Measurements from ENCODE around the gene ETV1. TPM values are rescaled to one million over a fixed set of nuclear protein-coding genes. Genes with fewer than 3 reads are reported as not detected.

ETV1 gene
- total RNA-seq (2014; rRNA removed; shearing (Covaris generic); ENCODE audit: low replicate concordance): not detected in 2 replicates

DNA sequence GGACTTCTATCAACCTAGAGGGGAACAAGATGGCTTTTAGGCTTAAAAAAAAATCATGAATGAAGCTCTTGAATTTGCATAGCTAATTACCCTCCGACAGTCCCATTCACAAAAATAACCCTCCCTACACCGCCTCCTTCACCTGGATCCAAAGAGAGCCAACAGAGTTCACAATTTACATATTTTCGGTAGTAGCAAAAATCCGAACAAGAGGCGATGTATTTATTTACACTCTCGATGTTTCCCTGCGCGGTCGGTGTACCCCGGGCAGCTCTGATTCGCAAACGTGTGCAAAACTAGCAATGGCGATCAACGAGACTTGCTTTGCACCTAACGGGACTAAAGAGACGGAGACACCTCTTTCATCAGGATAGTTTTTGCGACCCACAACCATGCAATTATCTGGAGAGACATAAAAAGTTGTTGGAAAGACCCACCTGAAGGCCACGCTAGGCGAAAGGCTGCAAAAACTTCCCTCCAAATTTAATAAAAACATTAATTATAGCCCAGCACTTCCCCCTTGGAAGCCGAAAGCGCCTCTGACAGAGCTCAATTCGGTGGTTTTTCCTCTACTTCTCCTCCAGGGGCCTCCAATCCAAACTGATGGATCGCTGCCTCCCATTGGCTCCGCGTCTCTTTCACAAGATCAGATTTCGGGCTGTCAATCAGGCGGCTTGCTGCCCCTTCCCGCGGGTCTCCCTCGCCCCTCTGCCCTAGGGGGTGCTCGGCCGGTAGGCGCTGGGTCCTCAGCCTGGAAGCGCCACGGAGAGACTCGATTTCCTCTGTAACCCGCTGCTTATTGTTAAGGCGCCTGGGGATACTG lies at the start of gene ETV1:
Gene ETV1, minus strand, starts transcription at position 541 of the 823 bp plus-strand sequence. CDS start 614 bp downstream, outside the sequence.
- Histone ChIP-seq H2AFZ (ENCODE audit: low read length) (no peak within 1 kb of the TSS), H3K9ac (ENCODE audit: low read length) (no peak within 1 kb of the TSS), H3K36me3 (ENCODE audit: insufficient read depth, low read length) (no peaks in the 10 kb centered on the region), H3K27ac (ENCODE audit: low read length) (no peak within 1 kb of the TSS), H3K4me3 (ENCODE audit: low read length) (no peak within 1 kb of the TSS), H3K9me3 (ENCODE audit: low read length) (no peaks in the 10 kb centered on the region), H4K20me1 (ENCODE audit: insufficient read depth, low read depth, low read length) (no peaks in the 10 kb centered on the region), H3K9me2 (replicated peaks; ENCODE audit: insufficient read depth, low read length) (no peaks in the 10 kb centered on the region), H3K4me2 (ENCODE audit: low read depth, low read length, poor library complexity, severe bottlenecking) (no peak within 1 kb of the TSS), H3K4me1 (ENCODE audit: low read length) (0 out of 2 replicates have a peak, but pooled peaks cover 2% of the 10 kb centered on the region), H3K79me2 (ENCODE audit: low read length) (no peaks in the 10 kb centered on the region), H3K27me3 (ENCODE audit: low read length) (no peaks in the 10 kb centered on the region)
- DNase-seq: no peak

GRCh38 chr7:14024406-14024805 lies 34.9 kb upstream of the ETV1 start:
- Histone ChIP-seq H3K9me2 (replicated peaks; ENCODE audit: insufficient read depth, low read length) (no peaks in the 10 kb centered on the region), H3K4me3 (ENCODE audit: low read length) (no peak overlapping the region), H3K79me2 (ENCODE audit: low read length) (no peaks in the 10 kb centered on the region), H3K9me3 (ENCODE audit: low read length) (no peaks in the 10 kb centered on the region), H3K27ac (ENCODE audit: low read length) (no peak overlapping the region), H4K20me1 (ENCODE audit: insufficient read depth, low read depth, low read length) (no peaks in the 10 kb centered on the region), H2AFZ (ENCODE audit: low read length) (no peak overlapping the region), H3K27me3 (ENCODE audit: low read length) (no peaks in the 10 kb centered on the region), H3K4me1 (ENCODE audit: low read length) (no peaks in the 10 kb centered on the region), H3K36me3 (ENCODE audit: insufficient read depth, low read length) (no peaks in the 10 kb centered on the region), H3K9ac (ENCODE audit: low read length) (no peak overlapping the region), H3K4me2 (ENCODE audit: low read depth, low read length, poor library complexity, severe bottlenecking) (no peak overlapping the region)
- DNase-seq: no peak

- no peaks in the 10 kb centered on the region for H3K4me1 ChIP-seq (ENCODE audit: low read length)
- H3K36me3 ChIP-seq (ENCODE audit: insufficient read depth, low read length): no peaks in the 10 kb centered on the region
- no peak for DNase-seq
- no peaks in the 10 kb centered on the region for H3K27me3 ChIP-seq (ENCODE audit: low read length)
- H4K20me1 ChIP-seq (ENCODE audit: insufficient read depth, low read depth, low read length): no peaks in the 10 kb centered on the region
- H3K27ac ChIP-seq (ENCODE audit: low read length): no peak overlapping the region
- no peaks in the 10 kb centered on the region for H3K9me2 ChIP-seq (replicated peaks; ENCODE audit: insufficient read depth, low read length)
- H3K9me3 ChIP-seq (ENCODE audit: low read length): no peaks in the 10 kb centered on the region
- no peak overlapping the region for H3K4me3 ChIP-seq (ENCODE audit: low read length)
- H3K9ac ChIP-seq (ENCODE audit: low read length): no peak overlapping the region
- H2AFZ ChIP-seq (ENCODE audit: low read length): no peak overlapping the region
- H3K79me2 ChIP-seq (ENCODE audit: low read length): no peaks in the 10 kb centered on the region
- no peak overlapping the region for H3K4me2 ChIP-seq (ENCODE audit: low read depth, low read length, poor library complexity, severe bottlenecking)
Observed at GRCh38 chr7:14023838-14024237, 34.4 kb upstream of the ETV1 start.

GRCh38 chr7:14023342-14023741 lies 33.9 kb upstream of the ETV1 start:
- Histone ChIP-seq H3K4me3 (ENCODE audit: low read length) (no peak overlapping the region), H3K27ac (ENCODE audit: low read length) (no peak overlapping the region), H3K9me2 (replicated peaks; ENCODE audit: insufficient read depth, low read length) (no peaks in the 10 kb centered on the region), H3K9ac (ENCODE audit: low read length) (no peak overlapping the region), H4K20me1 (ENCODE audit: insufficient read depth, low read depth, low read length) (no peaks in the 10 kb centered on the region), H3K79me2 (ENCODE audit: low read length) (no peaks in the 10 kb centered on the region), H3K4me2 (ENCODE audit: low read depth, low read length, poor library complexity, severe bottlenecking) (no peak overlapping the region), H3K4me1 (ENCODE audit: low read length) (no peaks in the 10 kb centered on the region), H2AFZ (ENCODE audit: low read length) (no peak overlapping the region), H3K9me3 (ENCODE audit: low read length) (no peaks in the 10 kb centered on the region), H3K27me3 (ENCODE audit: low read length) (no peaks in the 10 kb centered on the region), H3K36me3 (ENCODE audit: insufficient read depth, low read length) (no peaks in the 10 kb centered on the region)
- DNase-seq: no peak

DNA sequence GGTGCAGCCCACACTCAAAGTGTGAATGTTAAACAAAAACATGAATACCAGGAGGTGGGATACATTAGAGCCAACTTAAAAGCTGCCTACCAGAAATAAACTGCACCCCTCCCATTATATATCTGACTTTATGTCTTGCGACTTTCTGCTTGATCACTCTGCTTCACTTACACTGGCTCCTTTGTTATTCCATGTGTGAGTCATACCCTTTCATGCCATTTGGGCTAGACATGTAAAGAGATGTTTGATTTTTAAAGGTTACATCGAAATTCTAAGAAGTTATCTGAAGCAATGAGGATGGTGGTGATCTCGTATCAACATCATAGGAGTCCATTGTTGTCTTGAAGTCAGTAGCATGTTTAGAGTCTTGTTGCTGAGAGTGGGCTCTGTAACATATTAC lies 31.6 kb upstream of the ETV1 start:
- Histone ChIP-seq H3K27ac (ENCODE audit: low read length) (no peak overlapping the region), H3K9me3 (ENCODE audit: low read length) (no peaks in the 10 kb centered on the region), H3K36me3 (ENCODE audit: insufficient read depth, low read length) (no peaks in the 10 kb centered on the region), H3K9me2 (replicated peaks; ENCODE audit: insufficient read depth, low read length) (no peaks in the 10 kb centered on the region), H3K27me3 (ENCODE audit: low read length) (no peaks in the 10 kb centered on the region), H3K4me3 (ENCODE audit: low read length) (no peak overlapping the region), H3K79me2 (ENCODE audit: low read length) (no peaks in the 10 kb centered on the region), H3K4me1 (ENCODE audit: low read length) (no peaks in the 10 kb centered on the region), H4K20me1 (ENCODE audit: insufficient read depth, low read depth, low read length) (no peaks in the 10 kb centered on the region), H3K9ac (ENCODE audit: low read length) (no peak overlapping the region), H2AFZ (ENCODE audit: low read length) (no peak overlapping the region), H3K4me2 (ENCODE audit: low read depth, low read length, poor library complexity, severe bottlenecking) (no peak overlapping the region)
- no peak for DNase-seq

DNA sequence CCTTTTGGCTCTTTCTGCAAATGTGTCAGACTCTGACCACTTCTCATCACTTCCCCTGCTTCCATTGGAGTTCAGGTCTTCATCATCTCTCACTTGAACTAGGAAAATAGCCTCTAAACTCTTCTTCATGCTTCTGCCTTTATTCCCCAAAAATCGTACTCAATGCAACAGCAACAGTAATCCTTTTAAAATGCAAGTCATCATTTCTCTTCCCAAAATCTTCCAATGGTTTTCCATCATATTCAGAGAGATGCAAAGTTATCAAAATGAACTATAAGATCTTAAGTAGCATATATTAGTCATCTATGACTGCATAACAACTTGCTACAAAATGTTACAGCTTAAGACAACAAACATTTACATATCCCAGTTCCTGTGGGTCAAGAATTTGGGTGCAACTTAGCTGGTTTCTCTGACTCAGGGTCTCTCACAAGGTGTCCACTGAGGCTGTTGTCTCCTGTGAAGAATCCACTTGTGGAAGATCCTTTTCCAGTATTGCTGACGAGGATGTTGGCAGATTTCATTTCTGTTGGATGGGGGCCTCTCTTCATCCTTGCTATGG lies 31.0 kb upstream of the ETV1 start:
- H3K9me2 ChIP-seq (replicated peaks; ENCODE audit: insufficient read depth, low read length): no peaks in the 10 kb centered on the region
- no peaks in the 10 kb centered on the region for H3K9me3 ChIP-seq (ENCODE audit: low read length)
- no peaks in the 10 kb centered on the region for H3K27me3 ChIP-seq (ENCODE audit: low read length)
- no peaks in the 10 kb centered on the region for H3K4me1 ChIP-seq (ENCODE audit: low read length)
- H3K4me3 ChIP-seq (ENCODE audit: low read length): no peak overlapping the region
- no peak overlapping the region for H2AFZ ChIP-seq (ENCODE audit: low read length)
- H3K27ac ChIP-seq (ENCODE audit: low read length): no peak overlapping the region
- H4K20me1 ChIP-seq (ENCODE audit: insufficient read depth, low read depth, low read length): no peaks in the 10 kb centered on the region
- H3K4me2 ChIP-seq (ENCODE audit: low read depth, low read length, poor library complexity, severe bottlenecking): no peak overlapping the region
- no peak for DNase-seq
- no peaks in the 10 kb centered on the region for H3K36me3 ChIP-seq (ENCODE audit: insufficient read depth, low read length)
- H3K79me2 ChIP-seq (ENCODE audit: low read length): no peaks in the 10 kb centered on the region
- no peak overlapping the region for H3K9ac ChIP-seq (ENCODE audit: low read length)

GRCh38 chr7:14018751-14019150 lies 29.3 kb upstream of the ETV1 start:
- Histone ChIP-seq H4K20me1 (ENCODE audit: insufficient read depth, low read depth, low read length) (no peaks in the 10 kb centered on the region), H3K4me3 (ENCODE audit: low read length) (no peak overlapping the region), H3K27ac (ENCODE audit: low read length) (no peak overlapping the region), H3K4me2 (ENCODE audit: low read depth, low read length, poor library complexity, severe bottlenecking) (no peak overlapping the region), H3K9ac (ENCODE audit: low read length) (no peak overlapping the region), H3K79me2 (ENCODE audit: low read length) (no peaks in the 10 kb centered on the region), H2AFZ (ENCODE audit: low read length) (no peak overlapping the region), H3K27me3 (ENCODE audit: low read length) (no peaks in the 10 kb centered on the region), H3K36me3 (ENCODE audit: insufficient read depth, low read length) (no peaks in the 10 kb centered on the region), H3K9me3 (ENCODE audit: low read length) (no peaks in the 10 kb centered on the region), H3K9me2 (replicated peaks; ENCODE audit: insufficient read depth, low read length) (no peaks in the 10 kb centered on the region), H3K4me1 (ENCODE audit: low read length) (no peaks in the 10 kb centered on the region)
- no peak for DNase-seq

- Histone ChIP-seq H3K27ac (ENCODE audit: low read length) (no peak overlapping the region), H2AFZ (ENCODE audit: low read length) (no peak overlapping the region), H3K4me1 (ENCODE audit: low read length) (no peaks in the 10 kb centered on the region)
Observed at GRCh38 chr7:14016950-14017349, 27.5 kb upstream of the ETV1 start.

More at GRCh38 chr7:14016950-14017349, 27.5 kb upstream of the ETV1 start:
- no peaks in the 10 kb centered on the region for H3K9me2 ChIP-seq (replicated peaks; ENCODE audit: insufficient read depth, low read length)
- H4K20me1 ChIP-seq (ENCODE audit: insufficient read depth, low read depth, low read length): no peaks in the 10 kb centered on the region
- H3K27me3 ChIP-seq (ENCODE audit: low read length): no peaks in the 10 kb centered on the region
- no peaks in the 10 kb centered on the region for H3K36me3 ChIP-seq (ENCODE audit: insufficient read depth, low read length)
- H3K9ac ChIP-seq (ENCODE audit: low read length): no peak overlapping the region
- no peak overlapping the region for H3K4me3 ChIP-seq (ENCODE audit: low read length)
- H3K9me3 ChIP-seq (ENCODE audit: low read length): no peaks in the 10 kb centered on the region
- H3K4me2 ChIP-seq (ENCODE audit: low read depth, low read length, poor library complexity, severe bottlenecking): no peak overlapping the region
- no peak for DNase-seq
- no peaks in the 10 kb centered on the region for H3K79me2 ChIP-seq (ENCODE audit: low read length)

All from Karpas-422 (cell line).